Fibroblast of upper back skin (primary cell): Measurements from ENCODE around the gene PTPRM.

ENCODE experiments used
- DNase-seq: peaks from one replicate; pipeline ENCODE4 v3.0.0-alpha.2; 2013

PTPRM gene

GRCh38 chr18:7812431-7813063 is 245.4 kb downstream of the PTPRM start:
- peak; percentile 94 for DNase-seq

DNA sequence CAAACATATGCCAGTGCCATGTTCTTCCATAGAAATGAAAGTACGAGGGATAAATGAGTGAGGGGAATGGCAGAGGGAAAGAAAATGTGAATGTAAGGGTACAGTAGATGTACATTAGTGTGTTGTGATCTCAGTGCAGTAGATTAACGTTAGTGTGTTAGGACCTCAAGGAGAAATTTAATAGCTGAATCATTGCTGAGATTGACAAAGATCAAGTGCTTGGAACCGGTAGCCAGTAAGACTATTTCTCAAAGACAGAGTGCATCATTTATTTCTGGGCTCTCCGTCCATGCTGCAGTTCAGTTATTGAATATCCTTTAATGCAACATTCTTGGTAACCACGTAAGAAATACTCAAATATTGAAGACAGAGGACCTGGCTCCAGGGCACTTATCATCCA is 246.0 kb downstream of the PTPRM start:
- no peak for DNase-seq

DNA sequence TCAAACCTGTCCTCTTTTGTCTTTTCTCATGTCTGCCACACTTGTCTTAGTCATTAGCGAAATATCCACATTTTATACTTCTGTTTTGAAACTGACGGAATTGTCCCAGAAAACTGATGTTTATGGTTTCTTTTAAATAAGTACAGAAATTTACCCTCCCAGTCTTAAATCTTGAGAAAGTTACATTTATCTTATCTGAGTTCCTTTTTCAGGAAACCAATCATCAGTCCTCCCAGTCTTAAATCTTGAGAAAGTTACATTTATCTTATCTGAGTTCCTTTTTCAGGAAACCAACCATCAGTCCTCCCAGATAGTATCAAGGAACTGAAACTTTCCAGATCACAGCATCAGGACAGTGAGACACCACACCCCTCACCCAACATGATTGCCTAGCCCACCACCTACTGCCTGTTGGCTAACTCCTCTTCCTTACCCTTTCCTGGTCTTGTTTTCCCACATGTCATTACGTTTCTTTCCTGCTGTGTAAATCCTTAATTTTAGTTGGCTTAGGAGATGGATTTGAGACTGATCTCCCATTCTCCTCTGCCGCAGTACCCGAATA is 247.7 kb downstream of the PTPRM start:
- no peak for DNase-seq

GRCh38 chr18:7815787-7816186 is 248.7 kb downstream of the PTPRM start:
- no peak for DNase-seq

GRCh38 chr18:7817575-7818230 is 250.6 kb downstream of the PTPRM start:
- DNase-seq: peak; percentile 40

DNA sequence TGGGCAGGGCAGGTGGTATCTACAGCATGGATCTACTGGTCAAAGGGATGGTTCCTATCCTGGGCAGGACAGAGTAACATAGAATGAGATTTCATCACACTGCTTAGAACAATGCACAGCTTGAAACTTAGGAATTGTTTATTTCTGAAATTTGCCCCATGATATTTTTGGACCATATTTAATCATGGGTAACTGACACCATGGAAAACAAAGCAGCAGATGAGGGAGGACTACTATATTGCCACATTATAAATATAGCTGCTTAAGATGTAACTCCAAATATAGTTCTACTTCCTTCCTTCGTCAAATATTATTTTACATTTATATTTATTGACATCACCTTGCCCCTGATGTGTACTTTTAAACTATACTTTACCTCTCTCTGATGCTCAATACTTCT is 254.7 kb downstream of the PTPRM start:
- no peak for DNase-seq

- DNase-seq: no peak
Measured at GRCh38 chr18:7822435-7823331, 255.6 kb downstream of the PTPRM start.

- no peak for DNase-seq
Measured at GRCh38 chr18:7824970-7825369, 257.9 kb downstream of the PTPRM start.

DNA sequence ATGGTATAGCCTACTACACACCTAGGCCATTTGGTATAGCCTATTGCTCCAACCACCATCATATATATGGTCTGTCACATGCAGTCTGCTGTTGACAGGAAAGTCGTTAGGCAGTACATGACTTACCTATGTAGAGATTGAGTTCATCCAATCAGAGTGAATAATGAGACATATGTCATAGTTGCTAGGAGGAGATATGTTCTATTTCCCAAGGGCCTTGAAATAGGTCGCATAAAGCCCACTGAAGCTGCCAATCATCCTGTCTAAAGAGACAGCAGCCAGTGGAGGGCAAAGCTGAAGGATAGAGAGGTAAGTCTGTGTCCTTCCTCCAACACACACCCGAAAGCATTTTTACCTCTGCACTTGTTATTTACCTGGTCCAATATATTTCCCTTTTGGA is 263.4 kb downstream of the PTPRM start:
- DNase-seq: no peak

DNA sequence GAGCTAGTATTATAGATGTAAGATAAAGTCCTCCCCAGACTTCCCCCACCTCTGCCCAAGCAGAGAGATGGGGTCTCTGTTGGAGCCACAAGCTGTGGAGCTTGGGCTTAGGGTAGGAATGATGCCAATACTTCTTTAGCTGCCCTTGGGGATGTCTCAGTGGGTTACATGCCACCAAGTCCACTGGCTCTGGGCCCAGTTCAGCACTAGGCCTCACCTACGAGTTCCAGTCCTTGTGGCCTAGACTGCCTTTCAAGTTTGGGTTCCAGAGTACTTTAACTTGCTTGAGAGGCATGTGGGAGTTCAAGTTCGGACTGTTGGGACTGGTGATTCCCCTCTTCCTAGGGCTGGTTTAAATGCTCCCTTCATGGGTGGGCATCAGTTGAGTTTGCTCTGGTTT is 272.4 kb downstream of the PTPRM start:
- DNase-seq: no peak

GRCh38 chr18:7840411-7840810 is 273.3 kb downstream of the PTPRM start:
- DNase-seq: no peak

DNA sequence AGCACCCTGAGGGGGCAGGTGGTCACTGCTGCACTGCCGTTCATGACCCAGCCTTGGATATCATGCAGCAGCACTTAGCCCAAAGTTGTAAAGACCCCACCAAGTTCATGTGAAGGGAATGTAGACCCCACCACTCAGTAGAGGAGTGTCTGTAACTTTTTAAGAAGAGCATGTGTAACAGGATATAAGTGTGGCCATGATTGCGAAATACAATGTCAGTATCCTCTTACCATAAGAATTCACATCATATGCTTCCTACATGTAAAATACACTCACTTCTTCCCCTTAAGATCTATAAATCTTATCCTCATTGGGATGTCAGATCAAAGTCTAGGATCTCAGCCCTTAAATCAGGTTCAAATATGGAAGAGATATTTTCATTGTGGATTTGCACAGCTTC is 276.9 kb downstream of the PTPRM start:
- DNase-seq: peak; percentile 24

GRCh38 chr18:7844418-7844817 is 277.3 kb downstream of the PTPRM start:
- peak; percentile 37 for DNase-seq

DNA sequence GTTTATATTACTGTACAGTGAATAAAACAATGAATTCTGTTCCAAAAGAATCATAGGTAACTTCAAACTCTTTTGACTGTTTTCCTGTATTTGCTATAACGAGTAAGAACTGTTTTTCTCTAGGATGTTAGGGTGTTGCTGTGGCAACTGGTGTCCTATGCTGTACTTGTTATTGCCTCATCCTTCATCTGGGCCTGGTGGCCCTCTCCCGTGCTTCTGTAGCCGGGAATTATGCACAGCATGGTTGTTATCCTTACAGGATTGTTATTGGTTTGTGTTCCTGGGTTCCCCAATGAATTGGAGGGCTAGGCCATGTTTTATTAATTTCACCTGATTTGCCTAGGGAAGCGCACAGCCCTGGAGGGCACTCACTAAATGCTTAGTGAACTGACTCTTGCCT is 279.2 kb downstream of the PTPRM start:
- DNase-seq: no peak

DNA sequence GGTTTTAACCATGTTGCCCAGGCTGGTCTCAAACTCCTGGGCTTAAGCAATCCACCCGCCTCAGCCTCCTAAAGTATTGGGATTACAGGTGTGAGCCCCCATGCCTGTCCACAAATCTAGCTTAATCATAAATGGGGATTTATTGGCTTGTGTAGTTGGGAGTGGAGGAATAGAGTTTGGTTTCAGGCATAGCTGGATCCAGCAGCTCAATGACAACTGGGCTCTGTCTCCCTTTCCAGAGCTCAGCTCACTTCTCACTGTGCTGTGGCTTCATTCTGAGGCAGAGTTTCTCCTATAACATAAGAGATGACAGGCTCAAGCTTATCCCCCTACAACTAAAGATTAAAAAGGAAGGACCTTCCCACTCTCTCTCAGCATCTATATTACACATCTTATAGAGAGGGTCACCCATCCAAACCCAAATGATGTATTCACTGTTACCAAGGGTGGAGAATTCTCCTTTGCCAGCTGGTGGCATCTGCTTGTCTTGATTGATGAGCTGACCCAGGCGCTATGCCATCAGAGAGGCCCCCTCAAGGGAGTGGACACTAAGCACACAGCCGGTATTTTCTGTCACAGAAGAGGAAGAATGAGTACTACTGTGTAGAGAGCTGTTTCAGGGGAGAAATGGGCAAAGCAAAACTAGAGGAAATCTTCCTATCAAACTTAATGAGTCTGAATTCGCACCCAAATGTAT is 280.4 kb downstream of the PTPRM start:
- no peak for DNase-seq

DNA sequence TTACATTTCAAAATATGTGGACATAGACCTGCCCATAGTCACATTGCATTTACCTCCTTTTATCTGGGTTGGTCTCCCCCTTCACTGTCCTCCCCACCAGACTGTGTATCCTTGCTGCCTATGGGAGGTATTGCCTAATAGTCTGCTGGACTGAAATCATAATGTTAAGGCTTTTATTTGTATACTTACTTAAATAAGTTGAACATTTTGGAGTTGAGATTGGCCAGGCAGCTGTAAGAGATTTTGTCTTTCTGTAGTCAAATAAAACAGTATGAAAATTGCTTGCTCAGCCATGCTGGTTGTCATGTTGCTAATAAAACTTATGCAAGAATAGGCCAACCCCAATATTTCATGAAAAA is 280.9 kb downstream of the PTPRM start:
- DNase-seq: no peak

GRCh38 chr18:7850446-7850845 is 283.3 kb downstream of the PTPRM start:
- DNase-seq: no peak

DNA sequence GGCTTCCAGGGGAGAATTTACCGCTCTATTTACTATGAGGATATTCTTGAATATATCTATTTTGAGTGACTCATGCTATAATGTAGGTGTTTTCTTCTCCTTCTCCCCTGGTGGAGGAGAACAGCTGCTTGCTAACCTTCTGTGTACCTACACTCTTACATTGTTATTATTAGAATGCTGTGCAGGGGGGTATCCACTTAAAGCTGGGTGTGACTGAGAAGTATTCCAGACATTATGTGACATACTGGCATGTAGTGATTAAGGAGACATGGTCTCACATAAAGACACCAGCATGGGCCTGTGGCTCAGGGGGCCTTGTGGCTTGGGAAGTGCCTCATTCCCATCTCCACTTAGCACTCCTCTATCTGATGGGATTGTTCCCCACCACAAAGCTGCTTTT is 287.9 kb downstream of the PTPRM start:
- DNase-seq: no peak

DNA sequence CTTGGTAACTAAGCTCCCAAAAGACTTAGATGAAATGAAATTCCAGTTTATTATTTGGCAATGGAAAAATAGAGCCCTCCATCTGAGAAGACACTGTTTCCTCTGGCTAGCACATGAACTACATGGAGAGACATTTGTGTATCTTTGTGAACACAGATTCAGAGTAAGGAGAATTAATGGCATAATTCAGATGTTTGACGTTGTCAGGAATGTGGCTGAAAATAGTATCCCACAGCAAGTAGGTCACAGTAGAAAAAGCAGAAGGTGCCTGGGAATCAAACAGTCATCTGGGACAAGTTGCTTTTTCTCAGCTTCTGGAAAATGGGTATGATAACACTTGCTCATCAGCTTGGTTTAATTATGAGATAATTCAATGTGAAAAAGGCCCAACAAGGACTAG is 288.6 kb downstream of the PTPRM start:
- no peak for DNase-seq

DNA sequence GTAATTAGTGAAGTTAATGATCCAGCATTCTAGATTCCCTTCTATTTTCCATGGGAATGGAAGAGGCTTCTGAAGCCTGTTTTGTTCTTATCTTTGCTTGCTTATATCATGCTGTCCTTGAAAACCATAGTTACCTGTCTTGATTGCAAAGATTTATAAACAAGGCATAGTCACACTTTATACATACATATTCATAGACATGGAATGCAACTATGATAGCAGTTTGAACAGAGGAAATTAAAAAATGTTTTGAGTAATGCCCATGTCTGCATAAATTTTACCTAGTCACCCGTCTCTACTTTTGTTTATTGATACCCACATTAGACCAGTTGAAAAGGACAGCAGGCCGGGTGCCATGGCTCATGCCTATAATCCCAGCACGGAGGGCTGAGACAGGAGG is 289.0 kb downstream of the PTPRM start:
- DNase-seq: no peak

DNA sequence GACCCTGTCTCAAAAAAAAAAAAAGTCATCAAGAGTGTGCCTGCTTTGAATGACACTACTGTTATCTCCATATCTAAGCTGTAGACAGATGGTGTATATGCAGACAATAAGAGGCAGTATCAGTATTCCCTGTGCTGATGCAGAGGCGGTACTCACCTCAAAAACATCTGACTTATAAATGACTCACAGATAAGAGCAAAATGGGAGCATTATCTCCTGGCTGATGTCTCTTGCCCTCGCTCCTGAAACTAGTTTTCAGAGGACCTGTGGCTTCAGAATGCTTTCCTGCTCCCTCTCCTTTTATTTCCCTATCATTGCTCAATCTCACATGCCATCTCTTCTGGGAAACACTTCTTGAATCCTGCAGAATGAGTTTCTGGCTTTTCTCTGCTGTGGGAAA is 289.6 kb downstream of the PTPRM start:
- peak; percentile 11 for DNase-seq

DNA sequence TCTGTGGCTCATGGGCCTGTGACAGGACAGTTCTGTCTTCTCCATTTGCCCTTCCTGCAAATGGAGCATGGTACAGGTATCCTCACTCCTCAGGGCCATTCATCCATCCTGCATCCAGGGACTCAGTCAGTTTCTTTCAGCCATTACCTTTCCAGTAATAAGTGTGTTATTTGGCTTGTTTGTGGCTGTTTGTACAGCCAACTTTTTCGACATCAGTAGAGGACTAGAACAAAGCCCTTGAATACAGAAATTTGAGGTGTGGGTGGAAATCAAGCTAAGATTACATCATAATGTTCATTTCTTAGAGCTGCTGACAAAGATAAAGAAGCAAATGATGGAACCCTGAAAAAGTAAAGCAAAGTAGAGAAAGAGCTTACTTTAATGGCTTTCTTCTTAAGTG is 290.4 kb downstream of the PTPRM start:
- no peak for DNase-seq

GRCh38 chr18:7859122-7859521 is 292.0 kb downstream of the PTPRM start:
- DNase-seq: no peak
